GM23338 (cell line): ENCODE data around the gene GABBR1. TPM values are rescaled to one million over a fixed set of nuclear protein-coding genes. Genes with fewer than 3 reads are reported as not detected.

ENCODE experiments used
- ATAC-seq: fragments of 200-7000 bp; cut with Tn5 transposase; 3 replicates; pipeline ENCODE4 v1.9.1; 2020
- DNase-seq: peaks from one replicate; pipeline ENCODE4 v3.0.0-alpha.2; 2015; ENCODE audit warnings: low spot score
- H2AFZ ChIP-seq: fragments of 200-600 bp; sonication (generic); 2 replicates; pipeline ENCODE4 v1.8.0; 2016; ENCODE audit warnings: antibody characterized with exemption, mild to moderate bottlenecking, moderate library complexity
- H3F3A ChIP-seq: fragments of 200-600 bp; sonication (generic); replicated peaks from 2 replicates; pipeline ENCODE4 v1.8.0; 2017; ENCODE audit warnings: antibody characterized with exemption, mixed run types, low read depth
- H3K27ac ChIP-seq: fragments of 200-600 bp; sonication (generic); 2 replicates; pipeline ENCODE4 v1.6.1; 2016; ENCODE audit warnings: low read depth
- H3K27me3 ChIP-seq: fragments of 200-600 bp; sonication (generic); 2 replicates; pipeline ENCODE4 v1.8.0; 2016; ENCODE audit warnings: mild to moderate bottlenecking, mixed run types, moderate library complexity; ENCODE audit not compliant: insufficient read depth
- H3K36me3 ChIP-seq: fragments of 200-600 bp; sonication (generic); 2 replicates; pipeline ENCODE4 v1.8.0; 2016; ENCODE audit warnings: mild to moderate bottlenecking; ENCODE audit not compliant: insufficient read depth
- H3K4me1 ChIP-seq: fragments of 200-600 bp; sonication (generic); 2 replicates; pipeline ENCODE4 v1.8.0; 2016; ENCODE audit warnings: mild to moderate bottlenecking, moderate library complexity; ENCODE audit not compliant: insufficient read depth
- H3K4me2 ChIP-seq: fragments of 200-600 bp; sonication (generic); 2 replicates; pipeline ENCODE4 v1.7.1; 2017; ENCODE audit warnings: mixed run types
- H3K4me3 ChIP-seq: fragments of 200-600 bp; sonication (generic); 2 replicates; pipeline ENCODE4 v1.6.1; 2016; ENCODE audit warnings: mixed run types
- H3K79me2 ChIP-seq: fragments of 200-600 bp; sonication (generic); replicated peaks from 2 replicates; pipeline ENCODE4 v1.8.0; 2017; ENCODE audit warnings: mild to moderate bottlenecking; ENCODE audit not compliant: insufficient read depth
- H3K9me2 ChIP-seq: fragments of 200-600 bp; sonication (generic); 2 replicates; pipeline ENCODE4 v1.8.0; 2017; ENCODE audit not compliant: insufficient read depth
- H4K20me1 ChIP-seq: fragments of 200-600 bp; sonication (generic); replicated peaks from 2 replicates; pipeline ENCODE4 v1.8.0; 2017; ENCODE audit warnings: mild to moderate bottlenecking; ENCODE audit not compliant: insufficient read depth
- H3K27ac Mint-ChIP-seq: 2 replicates; pipeline ENCODE4 v1.8.0; 2020; ENCODE audit warnings: inconsistent platforms, mild to moderate bottlenecking, moderate library complexity, mixed read lengths
- H3K27me3 Mint-ChIP-seq: 3 replicates; pipeline ENCODE4 v1.8.0; 2022; ENCODE audit warnings: low read depth, mild to moderate bottlenecking, moderate library complexity, mixed read lengths, inconsistent platforms; ENCODE audit not compliant: insufficient read depth, poor library complexity
- H3K36me3 Mint-ChIP-seq: 3 replicates; pipeline ENCODE4 v1.8.0; 2021; ENCODE audit warnings: low read depth, mild to moderate bottlenecking, inconsistent platforms, moderate library complexity, mixed read lengths
- H3K4me1 Mint-ChIP-seq: 3 replicates; pipeline ENCODE4 v1.8.0; 2020; ENCODE audit warnings: mild to moderate bottlenecking, inconsistent platforms, mixed read lengths
- H3K4me3 Mint-ChIP-seq: 3 replicates; pipeline ENCODE4 v1.8.0; 2021; ENCODE audit warnings: moderate library complexity, mild to moderate bottlenecking, inconsistent platforms, mixed read lengths
- H3K9me3 Mint-ChIP-seq: 3 replicates; pipeline ENCODE4 v1.8.0; 2020; ENCODE audit warnings: moderate library complexity, mild to moderate bottlenecking, inconsistent platforms, mixed read lengths
- CREB1 ChIP-seq: fragments of 250-450 bp; sonication (Bioruptor Pico); IDR thresholded peaks from 2 replicates; pipeline ENCODE4 v1.5.0; 2020; ENCODE audit warnings: low read depth, mild to moderate bottlenecking, moderate library complexity
- CTCF ChIP-seq, 2 experiments: fragments of 200-600 bp in 1 of 2; sonication (generic) in 1 of 2; conservative IDR thresholded peaks; 2 replicates each; pipeline versions ENCODE4 v1.5.1 to v1.6.1; 2016 to 2017; ENCODE audit warnings: antibody characterized with exemption in 2 of 2, low read depth in 2 of 2, mild to moderate bottlenecking in 2 of 2, moderate library complexity in 1 of 2
- ETS1 ChIP-seq: IDR thresholded peaks from 2 replicates; pipeline ENCODE4 v1.6.1; 2016; ENCODE audit warnings: antibody characterized with exemption
- EZH2 ChIP-seq: fragments of 200-600 bp; sonication (generic); IDR thresholded peaks from one replicate; pipeline ENCODE4 v1.8.0; 2017; ENCODE audit warnings: antibody characterized with exemption, mild to moderate bottlenecking, low read depth; ENCODE audit not compliant: unreplicated experiment
- EZH2phosphoT487 ChIP-seq: fragments of 200-600 bp; sonication (generic); IDR thresholded peaks from one replicate; pipeline ENCODE4 v1.8.1; 2018; ENCODE audit warnings: antibody characterized with exemption; ENCODE audit not compliant: unreplicated experiment
- JUNB ChIP-seq: IDR thresholded peaks from one replicate; pipeline ENCODE4 v1.6.1; 2016; ENCODE audit warnings: antibody characterized with exemption; ENCODE audit not compliant: unreplicated experiment
- REST ChIP-seq: IDR thresholded peaks from one replicate; pipeline ENCODE4 v1.6.1; 2018; ENCODE audit warnings: antibody characterized with exemption; ENCODE audit not compliant: unreplicated experiment
- STAT1 ChIP-seq: IDR thresholded peaks from one replicate; pipeline ENCODE4 v1.6.1; 2016; ENCODE audit warnings: antibody characterized with exemption; ENCODE audit not compliant: unreplicated experiment
- ZNF114 ChIP-seq: fragments of 250-450 bp; sonication (Bioruptor Pico); IDR thresholded peaks from 2 replicates; pipeline ENCODE4 v1.5.0; 2020; ENCODE audit warnings: mild to moderate bottlenecking, moderate library complexity
- polyA plus RNA-seq: library from polyadenylated mRNA; unstranded; fragments of >200 nt; fragmentation: Nextera tagmentation; extraction: Ambion mirVana; gene quantifications from 2 replicates; pipeline ENCODE4 v1.2.1, GENCODE V29; 2016
- total RNA-seq: library from RNA; depleted of rRNA; stranded (reverse); fragments of >200 nt; shearing (Covaris generic); gene quantifications from 2 replicates; pipeline ENCODE4 v1.2.3, GENCODE V29; 2014

Gene GABBR1
- total and polyA plus RNA-seq, 2 experiments from 2014 or later = 42.8 to 78.9 TPM

- Histone ChIP-seq H3K9me2 (peaks cover 24% of the 10 kb centered on the region; the same call in 1 of the 2 replicates), H3K4me2 (no peak overlapping the region), H3K27me3 (no peaks in the 10 kb centered on the region), H3K4me1 (no peaks in the 10 kb centered on the region), H2AFZ (no peak overlapping the region), H3K4me3 (no peak overlapping the region), H3F3A (no peaks in the 10 kb centered on the region), H3K79me2 (no peaks in the 10 kb centered on the region), H3K27ac (no peak overlapping the region), H4K20me1 (no peaks in the 10 kb centered on the region), H3K36me3 (no peaks in the 10 kb centered on the region)
- Mint-ChIP-seq H3K9me3 (no peaks in the 10 kb centered on the region), H3K27me3 (no peaks in the 10 kb centered on the region), H3K4me3 (no peak overlapping the region), H3K27ac (no peak overlapping the region), H3K4me1 (no peaks in the 10 kb centered on the region), H3K36me3 (no peaks in the 10 kb centered on the region)
- no peak for DNase-seq
- no peak for ATAC-seq
- TF ChIP-seq ETS1 (no peak), STAT1 (no peak), EZH2 (no peak), ZNF114 (CRISPR knock-in tag) (no peak), CREB1 (CRISPR knock-in tag) (no peak), REST (no peak), JUNB (no peak), CTCF (conservative IDR thresholded peaks at IDR 0.05; ENCODE audit: low read depth in 2 of 2) (no peak), EZH2phosphoT487 (no peak)
Measured at GRCh38 chr6:29576056-29576455, 56.9 kb downstream of the GABBR1 start.

- no peak overlapping the region for H3K27ac Mint-ChIP-seq
- ATAC-seq = no peak
- no peaks in the 10 kb centered on the region for H3K4me1 ChIP-seq
- no peak for TF ChIP-seq ETS1
- no peak for TF ChIP-seq EZH2phosphoT487
- TF ChIP-seq CREB1 (CRISPR knock-in tag) = no peak
- no peak for TF ChIP-seq EZH2
Measured at GRCh38 chr6:29567991-29568390, 65.0 kb downstream of the GABBR1 start.

More at GRCh38 chr6:29567991-29568390, 65.0 kb downstream of the GABBR1 start:
- peaks cover 3% of the 10 kb centered on the region for H3K27me3 Mint-ChIP-seq
- H2AFZ ChIP-seq = no peak overlapping the region
- no peaks in the 10 kb centered on the region for H3K36me3 Mint-ChIP-seq
- H3K79me2 ChIP-seq = no peaks in the 10 kb centered on the region
- no peaks in the 10 kb centered on the region for H3K36me3 ChIP-seq
- no peaks in the 10 kb centered on the region for H3K27me3 ChIP-seq
- H3K4me3 ChIP-seq = no peak overlapping the region
- H3K4me2 ChIP-seq = no peak overlapping the region
- H3K4me3 Mint-ChIP-seq = no peak overlapping the region
- no peaks in the 10 kb centered on the region for H4K20me1 ChIP-seq
- no peak overlapping the region for H3K27ac ChIP-seq
- no peaks in the 10 kb centered on the region for H3K4me1 Mint-ChIP-seq
- peaks cover 12% of the 10 kb centered on the region; the same call in 1 of the 2 replicates for H3K9me2 ChIP-seq
- H3K9me3 Mint-ChIP-seq = no peaks in the 10 kb centered on the region
- DNase-seq = no peak
- no peaks in the 10 kb centered on the region for H3F3A ChIP-seq
